K562 (cell line): ENCODE results near the gene TENT4B. TPM values are rescaled to one million over a fixed set of nuclear protein-coding genes. Genes with fewer than 3 reads are reported as not detected.

ENCODE experiments used
- ATAC-seq: fragments of 200-7000 bp; cut with Tn5 transposase; 3 replicates; pipeline ENCODE4 v1.9.1; 2020; ENCODE audit warnings: moderate library complexity
- BruUV-seq: library from RNA; stranded (reverse); fragments of 400-500 nt; replicated peaks from 2 replicates; lab custom pipeline; 2021; lab: Mats Ljungman, UMichigan
- CTCF ChIA-PET: fragments of 300-600 bp; formaldehyde crosslinking; extraction: SDS; loops from one replicate; lab custom pipeline; 2021; ENCODE audit warnings: low intra/inter-chr PET ratio; lab: Yijun Ruan, JAX
- POLR2A ChIA-PET: fragments of 300-600, 350-650 bp; sonication (Branson Sonifier 250); formaldehyde crosslinking; extraction: SDS; loops from one replicate; lab custom pipeline; 2021; ENCODE audit warnings: antibody characterized with exemption, inconsistent platforms; lab: Yijun Ruan, JAX
- DNase-seq, 4 experiments: peaks; one replicate each; pipeline versions ENCODE4 v3.0.0 to v3.0.0-alpha.2; 2011 to 2018; ENCODE audit warnings: low spot score in 3 of 4, mixed read lengths in 3 of 4; ENCODE audit errors: extremely low read depth in 1 of 4
- FAIRE-seq: peaks from 2 replicates; lab custom pipeline; 2011; peaks lifted over from hg19 to GRCh38; lab: Jason Lieb, UNC
- H2AFZ ChIP-seq: 2 replicates; pipeline ENCODE4 v1.6.0; 2011; ENCODE audit warnings: low read depth, low read length, control low read depth, inconsistent platforms
- H3K27ac ChIP-seq: fragments of 200-600 bp; 3 replicates; pipeline ENCODE4 v1.8.0; 2011; ENCODE audit warnings: low read depth, mild to moderate bottlenecking, control low read depth, inconsistent platforms, low read length, moderate library complexity, mixed read lengths; ENCODE audit errors: extremely low read depth
- H3K27me3 ChIP-seq, 2 experiments: fragments of 300-600 bp in 1 of 2; 2 replicates in 1 of 2; 3 replicates in 1 of 2; pipeline versions ENCODE4 v1.6.0 to v1.8.0; 2011; ENCODE audit warnings: inconsistent platforms in 2 of 2, low read length in 2 of 2, mild to moderate bottlenecking in 1 of 2, mixed read lengths in 1 of 2, moderate library complexity in 1 of 2; ENCODE audit not compliant: control insufficient read depth in 2 of 2, insufficient read depth in 2 of 2
- H3K36me3 ChIP-seq: fragments of 300-600 bp; 3 replicates; pipeline ENCODE4 v1.8.0; 2011; ENCODE audit warnings: mild to moderate bottlenecking, low read length, inconsistent platforms; ENCODE audit not compliant: control insufficient read depth, insufficient read depth
- H3K4me1 ChIP-seq, 2 experiments: fragments of 200-600 bp in 1 of 2; replicated peaks in 1 of 2; 2 replicates in 1 of 2; 3 replicates in 1 of 2; pipeline versions ENCODE4 v1.5.1 to v1.8.0; 2011; ENCODE audit warnings: inconsistent platforms in 2 of 2, low read length in 2 of 2, mild to moderate bottlenecking in 1 of 2, mixed read lengths in 1 of 2, moderate library complexity in 1 of 2; ENCODE audit not compliant: control insufficient read depth in 2 of 2, insufficient read depth in 2 of 2
- H3K4me2 ChIP-seq: 2 replicates; pipeline ENCODE4 v1.6.1; 2011; ENCODE audit warnings: low read length, control low read depth, inconsistent platforms, mixed read lengths; ENCODE audit not compliant: insufficient read depth
- H3K4me3 ChIP-seq: fragments of 200-600 bp; sonication (generic), shearing (Covaris generic); 2 replicates; pipeline ENCODE4 v1.5.1; 2016; ENCODE audit warnings: control low read depth, inconsistent platforms
- H3K79me2 ChIP-seq: fragments of 200-600 bp; 3 replicates; pipeline ENCODE4 v1.8.0; 2011; ENCODE audit warnings: low read length, inconsistent platforms; ENCODE audit not compliant: control insufficient read depth, insufficient read depth
- H3K9ac ChIP-seq, 2 experiments: 2 replicates each; pipeline versions ENCODE4 v1.6.0 to v1.6.1; 2011; ENCODE audit warnings: low read depth in 2 of 2, low read length in 2 of 2, control low read depth in 1 of 2, inconsistent platforms in 1 of 2, mild to moderate bottlenecking in 1 of 2, mixed read lengths in 1 of 2; ENCODE audit not compliant: insufficient read depth in 1 of 2
- H3K9me1 ChIP-seq: one replicate; pipeline ENCODE4 v1.6.0; 2011; ENCODE audit warnings: inconsistent platforms, mild to moderate bottlenecking, low read length, moderate library complexity; ENCODE audit not compliant: control insufficient read depth, insufficient read depth
- H3K9me3 ChIP-seq: replicated peaks from 2 replicates; pipeline ENCODE4 v1.5.1; 2011; ENCODE audit warnings: low read depth, low read length, inconsistent platforms; ENCODE audit not compliant: control insufficient read depth, insufficient read depth
- H4K20me1 ChIP-seq: replicated peaks from 2 replicates; pipeline ENCODE4 v1.6.1; 2011; ENCODE audit warnings: low read length, inconsistent platforms, mixed read lengths; ENCODE audit not compliant: control insufficient read depth, insufficient read depth
- CTBP1 ChIP-seq: fragments of 450-650 bp; IDR thresholded peaks from 2 replicates; pipeline ENCODE4 v1.6.1; 2016; ENCODE audit warnings: borderline replicate concordance
- DIDO1 ChIP-seq: fragments of 450-650 bp; IDR thresholded peaks from 2 replicates; pipeline ENCODE4 v1.6.1; 2016; ENCODE audit warnings: low read depth, missing biosample characterization, missing genetic modification characterization
- EGR1 ChIP-seq: fragments of 450-650 bp; conservative IDR thresholded peaks from 2 replicates; pipeline ENCODE4 v1.6.1; 2017; ENCODE audit warnings: mild to moderate bottlenecking
- KDM1A ChIP-seq, 2 experiments: fragments of 450-650 bp; IDR thresholded peaks; 2 replicates each; pipeline ENCODE4 v1.6.1; 2016; ENCODE audit warnings: mild to moderate bottlenecking in 2 of 2
- NFIC ChIP-seq: fragments of 450-650 bp; IDR thresholded peaks from 2 replicates; pipeline ENCODE4 v1.6.1; 2017; ENCODE audit warnings: mild to moderate bottlenecking, inconsistent platforms
- WGBS: fragments of 100-300 bp; shearing (Covaris generic); methylation state at CpG from one replicate; pipeline ENCODE4 v1.1.6; 2016; ENCODE audit warnings: low coverage, mixed read lengths; ENCODE audit not compliant: insufficient coverage; ENCODE audit errors: missing lambda C conversion rate; 5-methylcytosine and 5-hydroxymethylcytosine counted together
- in situ Hi-C: fragments of 300-500 bp; cut with MboI; formaldehyde crosslinking; loops from 4 replicates; pipeline ENCODE4 v1.15.0; 2018; ENCODE audit warnings: inconsistent platforms, mixed read lengths
- intact Hi-C: fragments of 100-400 bp; cut with micrococcal nuclease; formaldehyde crosslinking; loops from 2 replicates; pipeline ENCODE4 v1.14.2; 2022
- polyA plus RNA-seq, 8 experiments: library from polyadenylated mRNA; depleted of rRNA in 4 of 8; stranded (reverse) in 5 of 8; unstranded in 3 of 8; fragments of >200 nt; fragmentation: Nextera tagmentation in 2 of 8; fragmentation: Illumina TruSeq in 1 of 8; extraction: Ambion mirVana in 2 of 8; extraction: Trizol in 1 of 8; gene quantifications; 2 replicates each; pipeline versions ENCODE4 v1.2.1 to v1.2.3, GENCODE V29; 2011 to 2014; ENCODE audit warnings: inconsistent platforms in 1 of 8, missing spikeins in 1 of 8
- total RNA-seq, 7 experiments: library from RNA; depleted of rRNA in 6 of 7; stranded (reverse); fragments of >200 nt in 6 of 7; fragmentation: Illumina TruSeq in 2 of 7; extraction: Trizol in 2 of 7; gene quantifications; 2 replicates each; pipeline versions ENCODE4 v1.2.1 to v1.2.3, GENCODE V29; 2011 to 2021; ENCODE audit warnings: low replicate concordance in 1 of 7

Gene TENT4B
- total and polyA plus RNA-seq, 9 of the 15 experiments (the other 6 are each of a cell fraction or from before 2014, with no cell fraction given) = 5.2 to 8.4 (median 7.0) TPM

DNA sequence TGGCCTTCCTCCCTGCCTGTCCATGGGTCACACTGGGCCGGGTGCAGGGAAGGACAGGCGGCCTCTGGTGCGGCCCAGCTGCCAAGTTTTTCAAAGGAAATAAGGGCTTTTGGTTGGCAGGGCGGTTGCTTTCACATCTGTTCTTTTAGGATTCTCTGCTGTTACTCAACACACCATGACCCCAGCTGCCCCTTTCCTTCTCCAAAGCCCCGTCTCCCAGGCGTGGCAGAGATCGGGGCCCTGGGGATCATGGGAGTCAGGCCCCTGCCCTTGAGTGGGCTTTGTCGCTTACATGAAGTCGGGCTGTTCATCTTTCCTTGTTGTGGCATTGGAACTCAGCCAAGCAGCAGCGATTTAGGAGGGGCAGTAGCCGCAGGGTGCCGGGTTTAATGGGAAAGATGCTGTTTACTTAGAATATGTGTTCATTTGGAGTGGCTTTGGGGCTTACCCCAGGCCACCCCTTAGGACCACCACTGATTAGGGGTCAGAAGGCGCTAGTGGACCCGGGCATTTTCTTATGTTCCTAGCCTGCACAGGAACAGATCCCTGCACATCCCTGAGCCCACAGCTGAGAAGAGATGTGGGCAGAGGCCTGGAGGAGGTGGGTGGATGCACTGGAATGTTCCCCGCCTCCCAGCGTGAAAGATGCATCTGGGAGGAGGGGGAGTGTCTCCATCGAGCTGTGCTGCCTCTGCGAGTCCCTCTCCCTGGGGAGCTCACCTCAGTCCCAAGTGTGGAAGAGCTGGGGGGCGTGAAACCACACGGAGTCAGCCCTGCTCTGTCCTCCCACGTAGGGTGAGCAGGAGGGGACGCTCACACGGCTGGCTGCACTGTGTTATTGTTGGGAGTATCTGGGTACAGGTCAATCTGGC lies 106.5 kb downstream of the TENT4B start:
- 51% methylated on average over 20 of the region's 23 CpGs for WGBS
- in situ Hi-C loops = loop anchor here (25.0 kb wide), 1 partner anchor 1647 kb away; the partner anchor contains the start of gene N4BP1
- no peaks in the 10 kb centered on the region for H4K20me1 ChIP-seq
- no peaks in the 10 kb centered on the region for H3K27me3 ChIP-seq
- H3K9me3 ChIP-seq = no peaks in the 10 kb centered on the region
- POLR2A ChIA-PET = interaction anchor here (1.0 to 1.6 kb wide), 4 partner anchors 10 to 14 kb away, joined by 3 to 6 read pairs (median 4); no protein-coding TSS in a partner anchor
- no peak overlapping the region for H3K4me3 ChIP-seq
- peak overlapping the region; percentile 5; the same call in 1 of the 3 replicates for H3K27ac ChIP-seq
- ATAC-seq (no peak), FAIRE-seq (no peak), DNase-seq (no peak)
- H3K9me1 ChIP-seq = no peaks in the 10 kb centered on the region
- H3K79me2 ChIP-seq = peaks cover 36% of the 10 kb centered on the region
- no peaks in the 10 kb centered on the region for H3K36me3 ChIP-seq
- peak; percentile 43 for TF ChIP-seq EGR1
- TF ChIP-seq DIDO1 = no peak
- no peak for TF ChIP-seq KDM1A (IDR thresholded peaks at IDR 0.05)
- peak; percentile 77 for TF ChIP-seq NFIC
- 0 out of 2 replicates have a peak, but pooled peaks have one; percentile 14 for TF ChIP-seq CTBP1
- H2AFZ ChIP-seq = no peak overlapping the region
- peaks cover 50 to 52% of the 10 kb centered on the region in 2 experiments for H3K4me1 ChIP-seq
- intact Hi-C loops = no loop called here
- no TSS peak for BruUV-seq
- H3K9ac ChIP-seq = peak overlapping the region in 1 of 2 experiments; percentile 69; a peak in 1 of 4 replicates
- CTCF ChIA-PET = no interaction called here
- peak overlapping the region; percentile 10; the same call in 1 of the 2 replicates for H3K4me2 ChIP-seq
